Measurements from ENCODE around the gene LEF1.

DNA sequence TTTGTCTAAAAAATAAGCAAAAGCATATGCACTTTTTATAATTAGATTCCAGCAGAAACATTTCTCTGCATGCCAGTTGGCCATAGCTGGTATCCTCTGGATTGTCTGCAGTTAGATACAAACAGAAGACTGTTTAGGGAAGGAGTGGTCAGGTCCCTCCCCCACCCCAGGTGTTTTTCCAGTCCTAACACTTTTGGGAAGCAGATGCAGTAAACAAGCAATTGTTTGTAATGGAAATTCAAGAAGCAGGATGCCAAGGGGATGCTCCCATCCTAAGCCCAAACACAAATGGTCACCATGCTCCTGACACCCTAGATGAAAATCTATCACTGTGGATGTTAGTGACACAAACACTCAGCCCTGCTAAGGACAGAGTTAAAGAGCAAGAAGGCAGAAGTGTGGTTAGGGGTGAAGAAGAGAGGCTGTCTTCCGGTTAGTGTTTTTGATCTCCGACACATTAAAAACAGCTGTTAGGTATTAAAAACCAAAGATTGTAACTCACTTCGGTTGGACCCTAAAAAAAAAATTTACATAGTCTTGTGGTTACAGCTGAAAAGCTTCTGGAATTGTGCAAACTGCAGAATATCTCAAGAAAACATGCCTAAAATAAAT, 7.9 kb downstream of the LEF1 start:
- TF ChIP-seq, protein P1, sequence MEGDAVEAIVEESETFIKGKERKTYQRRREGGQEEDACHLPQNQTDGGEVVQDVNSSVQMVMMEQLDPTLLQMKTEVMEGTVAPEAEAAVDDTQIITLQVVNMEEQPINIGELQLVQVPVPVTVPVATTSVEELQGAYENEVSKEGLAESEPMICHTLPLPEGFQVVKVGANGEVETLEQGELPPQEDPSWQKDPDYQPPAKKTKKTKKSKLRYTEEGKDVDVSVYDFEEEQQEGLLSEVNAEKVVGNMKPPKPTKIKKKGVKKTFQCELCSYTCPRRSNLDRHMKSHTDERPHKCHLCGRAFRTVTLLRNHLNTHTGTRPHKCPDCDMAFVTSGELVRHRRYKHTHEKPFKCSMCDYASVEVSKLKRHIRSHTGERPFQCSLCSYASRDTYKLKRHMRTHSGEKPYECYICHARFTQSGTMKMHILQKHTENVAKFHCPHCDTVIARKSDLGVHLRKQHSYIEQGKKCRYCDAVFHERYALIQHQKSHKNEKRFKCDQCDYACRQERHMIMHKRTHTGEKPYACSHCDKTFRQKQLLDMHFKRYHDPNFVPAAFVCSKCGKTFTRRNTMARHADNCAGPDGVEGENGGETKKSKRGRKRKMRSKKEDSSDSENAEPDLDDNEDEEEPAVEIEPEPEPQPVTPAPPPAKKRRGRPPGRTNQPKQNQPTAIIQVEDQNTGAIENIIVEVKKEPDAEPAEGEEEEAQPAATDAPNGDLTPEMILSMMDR (IDR thresholded peaks at IDR 0.05), result no peak
- TF ChIP-seq, protein P2, sequence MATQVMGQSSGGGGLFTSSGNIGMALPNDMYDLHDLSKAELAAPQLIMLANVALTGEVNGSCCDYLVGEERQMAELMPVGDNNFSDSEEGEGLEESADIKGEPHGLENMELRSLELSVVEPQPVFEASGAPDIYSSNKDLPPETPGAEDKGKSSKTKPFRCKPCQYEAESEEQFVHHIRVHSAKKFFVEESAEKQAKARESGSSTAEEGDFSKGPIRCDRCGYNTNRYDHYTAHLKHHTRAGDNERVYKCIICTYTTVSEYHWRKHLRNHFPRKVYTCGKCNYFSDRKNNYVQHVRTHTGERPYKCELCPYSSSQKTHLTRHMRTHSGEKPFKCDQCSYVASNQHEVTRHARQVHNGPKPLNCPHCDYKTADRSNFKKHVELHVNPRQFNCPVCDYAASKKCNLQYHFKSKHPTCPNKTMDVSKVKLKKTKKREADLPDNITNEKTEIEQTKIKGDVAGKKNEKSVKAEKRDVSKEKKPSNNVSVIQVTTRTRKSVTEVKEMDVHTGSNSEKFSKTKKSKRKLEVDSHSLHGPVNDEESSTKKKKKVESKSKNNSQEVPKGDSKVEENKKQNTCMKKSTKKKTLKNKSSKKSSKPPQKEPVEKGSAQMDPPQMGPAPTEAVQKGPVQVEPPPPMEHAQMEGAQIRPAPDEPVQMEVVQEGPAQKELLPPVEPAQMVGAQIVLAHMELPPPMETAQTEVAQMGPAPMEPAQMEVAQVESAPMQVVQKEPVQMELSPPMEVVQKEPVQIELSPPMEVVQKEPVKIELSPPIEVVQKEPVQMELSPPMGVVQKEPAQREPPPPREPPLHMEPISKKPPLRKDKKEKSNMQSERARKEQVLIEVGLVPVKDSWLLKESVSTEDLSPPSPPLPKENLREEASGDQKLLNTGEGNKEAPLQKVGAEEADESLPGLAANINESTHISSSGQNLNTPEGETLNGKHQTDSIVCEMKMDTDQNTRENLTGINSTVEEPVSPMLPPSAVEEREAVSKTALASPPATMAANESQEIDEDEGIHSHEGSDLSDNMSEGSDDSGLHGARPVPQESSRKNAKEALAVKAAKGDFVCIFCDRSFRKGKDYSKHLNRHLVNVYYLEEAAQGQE (IDR thresholded peaks at IDR 0.05; ENCODE audit: insufficient read depth in 1 of 2, low read depth in 2 of 2, low read length in 1 of 2), result no peak
- no peak for TF ChIP-seq TCF7L2 (IDR thresholded peaks at IDR 0.05; ENCODE audit: low read depth, low read length)
- no peak for TF ChIP-seq POLR2AphosphoS5 (IDR thresholded peaks at IDR 0.05; ENCODE audit: low read depth, low read length)
- no peak for TF ChIP-seq SIN3A (IDR thresholded peaks at IDR 0.05; ENCODE audit: borderline replicate concordance, insufficient read depth, low read depth, low read length)
